Dendritic cell treated with granulocyte-macrophage colony-stimulating factor and Interleukin-4, amounts not matched to agents 40 ng/mL and 50 ng/mL, for 4 days (primary cell): ENCODE measurements around the gene TNFRSF14.

Experiments used
- H3K27ac Mint-ChIP-seq: one replicate; pipeline ENCODE4 v1.8.0; 2022; ENCODE audit warnings: mild to moderate bottlenecking, mixed read lengths
- H3K27me3 Mint-ChIP-seq: one replicate; pipeline ENCODE4 v1.8.0; 2022; ENCODE audit warnings: mild to moderate bottlenecking, mixed read lengths
- H3K36me3 Mint-ChIP-seq: one replicate; pipeline ENCODE4 v1.8.0; 2022; ENCODE audit warnings: low read depth, mixed read lengths
- H3K4me1 Mint-ChIP-seq: one replicate; pipeline ENCODE4 v1.8.0; 2022; ENCODE audit warnings: low read depth, mixed read lengths
- H3K4me3 Mint-ChIP-seq: one replicate; pipeline ENCODE4 v1.8.0; 2022; ENCODE audit warnings: mild to moderate bottlenecking, moderate library complexity, mixed read lengths
- H3K9me3 Mint-ChIP-seq: one replicate; pipeline ENCODE4 v1.8.0; 2022; ENCODE audit warnings: mixed read lengths
- intact Hi-C: fragments of 100-400 bp; cut with micrococcal nuclease; formaldehyde crosslinking; loops from one replicate; pipeline ENCODE4 v1.15.0; 2022

The TNFRSF14 gene

DNA sequence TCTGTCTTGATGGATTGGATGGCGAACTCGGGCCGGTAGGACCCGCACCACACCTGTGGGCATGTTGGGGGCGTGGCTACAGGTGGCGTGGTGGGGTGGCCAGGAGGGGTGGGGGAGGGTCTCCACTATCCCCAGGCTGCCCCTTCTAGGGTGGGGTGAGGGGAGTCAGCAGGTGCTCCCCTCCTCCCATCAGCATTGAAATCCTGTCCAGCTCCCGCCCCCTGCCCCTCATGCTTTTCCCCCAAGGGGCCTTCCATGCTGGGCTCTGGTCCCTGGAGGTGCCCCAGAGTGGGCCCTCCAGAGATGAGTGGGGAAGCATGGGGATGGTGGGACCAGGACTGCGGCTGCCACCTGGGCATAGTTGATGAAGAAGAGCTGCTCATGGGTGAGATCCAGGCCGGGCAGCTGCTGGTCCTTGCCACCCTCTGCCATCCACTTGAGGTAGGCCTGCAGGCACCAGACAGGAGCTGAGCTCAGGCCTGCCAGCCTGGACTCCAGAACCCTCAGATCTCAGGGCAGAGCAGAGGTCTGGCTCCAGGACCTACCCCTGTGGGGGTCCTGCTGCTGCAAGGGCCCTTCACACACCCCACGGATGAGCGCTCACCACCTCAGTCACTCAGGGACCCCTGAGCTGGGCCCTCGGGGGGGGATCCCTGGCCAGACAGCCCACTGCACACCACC, 35.5 kb downstream of the TNFRSF14 start:
- Mint-ChIP-seq H3K9me3 (no peaks in the 10 kb centered on the region), H3K27me3 (peaks cover 36% of the 10 kb centered on the region), H3K36me3 (peaks cover 31% of the 10 kb centered on the region), H3K27ac (no peak overlapping the region), H3K4me3 (no peak overlapping the region), H3K4me1 (peaks cover 19% of the 10 kb centered on the region)
- intact Hi-C loops, result no loop called here

DNA sequence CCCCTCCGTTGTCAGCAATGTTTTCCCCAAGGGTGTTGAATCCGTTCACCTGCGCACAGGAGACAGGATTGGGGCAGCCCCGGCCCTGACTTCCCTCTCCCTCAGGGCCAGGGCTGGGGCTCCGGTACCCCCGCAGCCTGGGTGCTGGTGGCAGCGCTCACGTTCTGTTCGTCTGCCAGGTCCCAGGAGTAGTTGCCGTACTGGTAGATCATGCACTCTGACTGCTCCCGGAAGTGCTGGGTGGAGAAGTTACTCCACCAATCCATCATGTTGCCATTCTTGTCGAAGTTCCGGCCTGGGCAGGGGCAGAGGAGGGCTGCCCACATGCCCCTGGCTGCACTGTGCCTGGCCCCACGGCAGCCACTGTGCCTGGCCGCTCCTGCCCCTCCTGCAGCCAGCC, 36.5 kb downstream of the TNFRSF14 start:
- no peak overlapping the region for H3K4me3 Mint-ChIP-seq

DNA sequence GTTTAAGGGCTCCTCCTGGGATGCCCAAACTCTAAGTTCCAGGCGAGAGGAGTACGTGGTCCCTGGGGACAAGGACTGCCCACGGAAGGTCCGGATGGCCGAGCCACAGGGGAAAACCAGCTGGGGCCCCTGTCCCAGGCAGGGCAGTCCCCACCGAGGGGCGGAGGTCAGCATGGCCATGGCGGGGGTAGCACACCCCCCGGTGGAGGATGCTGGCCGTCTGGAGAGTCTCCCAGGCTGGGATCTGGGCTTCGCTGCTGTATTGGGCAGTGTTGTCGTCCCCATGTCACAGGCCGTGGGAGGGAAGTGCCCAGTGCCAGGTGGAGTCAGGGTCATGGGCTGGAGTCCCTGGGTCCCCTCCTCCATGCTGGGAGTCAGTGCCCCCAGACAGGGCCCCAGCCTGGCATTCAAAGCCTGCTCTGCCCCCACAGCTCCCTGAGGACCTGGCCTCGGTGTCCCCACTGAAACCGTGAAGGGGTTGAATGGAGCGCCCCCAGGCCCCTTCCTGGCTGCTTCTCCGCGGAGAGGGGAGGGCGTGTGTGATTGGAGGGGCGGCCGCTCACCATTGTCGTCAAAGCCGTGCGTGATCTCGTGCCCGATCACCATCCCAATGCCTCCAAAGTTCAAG, 37.2 kb downstream of the TNFRSF14 start:
- intact Hi-C loops, result no loop called here

More for the DNA sequence above, 36.5 kb downstream of the TNFRSF14 start:
- H3K9me3 Mint-ChIP-seq, result no peaks in the 10 kb centered on the region
- intact Hi-C loops, result no loop called here
- H3K4me1 Mint-ChIP-seq, result peaks cover 13% of the 10 kb centered on the region
- peaks cover 34% of the 10 kb centered on the region for H3K27me3 Mint-ChIP-seq
- H3K36me3 Mint-ChIP-seq, result peaks cover 23% of the 10 kb centered on the region
- H3K27ac Mint-ChIP-seq, result peak overlapping the region; percentile 38

DNA sequence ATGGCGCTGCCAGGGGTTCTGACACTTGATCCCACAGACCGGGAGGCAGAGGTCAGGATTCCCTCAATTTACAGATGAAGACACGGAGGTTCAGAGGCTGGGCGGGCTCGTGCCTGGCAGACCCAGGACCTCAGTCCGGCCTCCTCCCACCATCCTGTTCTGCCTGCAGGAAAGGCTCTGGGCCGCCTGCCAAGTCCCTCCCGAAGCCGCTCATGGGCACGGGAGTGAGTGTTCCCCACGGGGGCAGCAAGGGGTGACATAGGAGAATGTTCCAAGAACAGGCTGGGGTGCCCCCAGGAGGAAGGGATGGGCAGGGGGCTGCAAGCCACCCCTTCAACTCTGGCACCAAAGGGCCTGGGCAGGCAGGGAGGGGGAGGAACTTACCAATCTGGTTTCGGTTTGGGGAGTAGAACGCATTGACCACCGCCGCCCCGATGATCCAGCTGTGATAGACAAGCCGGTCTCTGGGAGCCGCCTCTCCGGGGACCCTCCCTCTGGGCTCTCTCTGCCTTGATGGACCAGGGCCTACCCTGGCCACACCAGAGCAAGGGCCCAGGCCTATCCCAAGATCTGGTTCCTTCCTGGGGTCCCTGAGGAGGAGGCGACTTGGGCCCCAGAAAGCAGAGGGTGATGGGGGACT, 38.0 kb downstream of the TNFRSF14 start:
- H3K27ac Mint-ChIP-seq, result no peak overlapping the region
- peaks cover 13% of the 10 kb centered on the region for H3K36me3 Mint-ChIP-seq
- H3K4me3 Mint-ChIP-seq, result no peak overlapping the region
- H3K4me1 Mint-ChIP-seq, result peaks cover 11% of the 10 kb centered on the region
- intact Hi-C loops, result no loop called here
- H3K27me3 Mint-ChIP-seq, result peaks cover 38% of the 10 kb centered on the region
- no peaks in the 10 kb centered on the region for H3K9me3 Mint-ChIP-seq

More for the DNA sequence above, 37.2 kb downstream of the TNFRSF14 start:
- Mint-ChIP-seq H3K36me3 (peaks cover 21% of the 10 kb centered on the region), H3K27me3 (peaks cover 35% of the 10 kb centered on the region), H3K4me1 (peaks cover 6% of the 10 kb centered on the region), H3K9me3 (no peaks in the 10 kb centered on the region), H3K4me3 (no peak overlapping the region), H3K27ac (no peak overlapping the region)

DNA sequence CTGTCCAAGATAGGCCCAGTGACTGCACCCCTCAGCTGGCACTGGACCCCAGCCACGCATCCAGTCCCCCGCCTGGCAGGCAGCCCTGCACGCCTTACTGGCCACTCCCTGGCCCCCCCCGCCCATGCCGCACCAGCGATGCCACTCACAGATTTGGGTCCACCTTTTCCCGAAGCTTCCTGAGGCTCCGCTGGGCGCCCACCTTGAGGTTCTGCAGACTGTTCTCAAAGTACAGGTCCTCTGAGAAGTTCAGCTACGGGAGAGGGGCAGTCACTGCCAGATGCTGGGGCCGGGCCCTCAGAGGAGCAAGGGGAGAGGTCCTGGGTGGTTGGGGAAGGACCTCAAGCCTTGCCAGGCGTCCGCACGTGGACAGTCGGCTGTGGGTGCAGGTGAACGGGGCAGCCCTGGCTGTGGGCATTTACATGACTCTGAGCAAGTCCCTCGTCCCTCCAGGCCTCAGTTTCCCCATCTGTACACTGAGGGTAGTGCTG, 38.5 kb downstream of the TNFRSF14 start:
- H3K27me3 Mint-ChIP-seq, result peaks cover 36% of the 10 kb centered on the region

DNA sequence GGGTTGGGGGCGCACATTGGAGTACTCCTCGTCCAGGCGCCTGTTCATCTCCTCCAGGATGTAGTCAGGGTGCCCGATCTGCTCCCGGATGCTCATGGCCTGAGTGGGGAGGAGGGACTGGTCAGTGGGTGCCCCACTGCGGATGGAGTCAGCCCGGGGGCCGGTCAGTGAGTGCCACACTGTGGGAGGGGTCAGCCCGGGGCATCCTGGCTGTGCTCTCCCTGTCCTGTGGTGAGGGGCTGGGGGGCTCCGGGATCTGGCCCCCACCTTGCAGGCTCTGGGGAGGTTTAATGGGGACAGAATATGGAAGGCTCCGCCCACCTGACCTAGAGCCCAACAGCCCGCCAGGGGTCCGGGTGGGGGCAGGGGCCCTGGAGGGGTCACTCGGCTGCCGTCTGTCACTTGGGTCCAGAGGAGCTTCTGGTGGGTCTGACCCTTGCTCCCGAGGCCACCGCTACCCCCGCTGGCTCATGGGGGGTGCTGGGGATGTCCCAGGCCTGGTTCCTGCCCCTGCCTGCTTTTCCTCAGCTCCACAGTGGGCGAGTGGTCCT, 39.2 kb downstream of the TNFRSF14 start:
- Mint-ChIP-seq H3K4me1 (peaks cover 11% of the 10 kb centered on the region), H3K4me3 (no peak overlapping the region), H3K36me3 (peaks cover under 1% of the 10 kb centered on the region), H3K27ac (no peak overlapping the region), H3K27me3 (peaks cover 36% of the 10 kb centered on the region), H3K9me3 (no peaks in the 10 kb centered on the region)
- intact Hi-C loops, result no loop called here

More for the DNA sequence above, 38.5 kb downstream of the TNFRSF14 start:
- Mint-ChIP-seq H3K36me3 (peaks cover 7% of the 10 kb centered on the region), H3K9me3 (no peaks in the 10 kb centered on the region), H3K4me1 (peaks cover 11% of the 10 kb centered on the region), H3K27ac (no peak overlapping the region), H3K4me3 (no peak overlapping the region)
- intact Hi-C loops, result no loop called here

DNA sequence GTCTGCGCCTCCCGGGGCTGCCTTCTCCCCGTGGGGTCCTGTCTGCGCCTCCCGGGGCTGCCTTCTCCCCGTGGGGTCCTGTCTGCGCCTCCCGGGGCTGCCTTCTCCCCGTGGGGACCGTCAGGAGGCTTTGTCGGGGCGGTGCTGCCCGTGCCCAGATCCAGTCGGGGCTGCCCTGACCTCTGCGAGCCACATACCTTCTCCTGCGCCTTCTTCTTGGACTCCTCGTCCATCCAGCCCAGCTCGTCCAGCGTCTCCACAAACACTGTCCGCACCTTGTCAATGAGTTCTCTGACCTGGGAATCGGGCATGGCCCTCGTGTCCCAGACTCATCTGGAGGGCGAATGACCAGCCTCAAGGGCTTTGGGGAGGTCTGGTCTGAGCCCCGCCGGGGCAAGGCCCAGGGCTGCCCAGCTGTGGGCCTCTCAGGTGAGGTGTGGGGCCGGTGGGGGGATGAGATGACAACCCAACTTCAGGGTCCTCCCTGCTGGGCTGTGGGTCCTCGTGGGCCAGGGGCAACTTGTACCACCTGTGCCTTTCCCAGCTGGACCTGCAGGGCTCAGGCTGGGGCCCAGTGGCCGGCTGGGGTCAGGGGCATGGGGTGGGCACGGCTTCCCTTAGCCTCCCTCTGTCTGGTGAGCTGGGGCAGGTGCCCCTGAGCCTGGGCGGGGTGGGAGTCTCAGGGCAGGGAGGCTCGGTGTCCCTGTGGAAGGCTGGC, 39.8 kb downstream of the TNFRSF14 start:
- no peaks in the 10 kb centered on the region for H3K9me3 Mint-ChIP-seq
- intact Hi-C loops, result no loop called here

DNA sequence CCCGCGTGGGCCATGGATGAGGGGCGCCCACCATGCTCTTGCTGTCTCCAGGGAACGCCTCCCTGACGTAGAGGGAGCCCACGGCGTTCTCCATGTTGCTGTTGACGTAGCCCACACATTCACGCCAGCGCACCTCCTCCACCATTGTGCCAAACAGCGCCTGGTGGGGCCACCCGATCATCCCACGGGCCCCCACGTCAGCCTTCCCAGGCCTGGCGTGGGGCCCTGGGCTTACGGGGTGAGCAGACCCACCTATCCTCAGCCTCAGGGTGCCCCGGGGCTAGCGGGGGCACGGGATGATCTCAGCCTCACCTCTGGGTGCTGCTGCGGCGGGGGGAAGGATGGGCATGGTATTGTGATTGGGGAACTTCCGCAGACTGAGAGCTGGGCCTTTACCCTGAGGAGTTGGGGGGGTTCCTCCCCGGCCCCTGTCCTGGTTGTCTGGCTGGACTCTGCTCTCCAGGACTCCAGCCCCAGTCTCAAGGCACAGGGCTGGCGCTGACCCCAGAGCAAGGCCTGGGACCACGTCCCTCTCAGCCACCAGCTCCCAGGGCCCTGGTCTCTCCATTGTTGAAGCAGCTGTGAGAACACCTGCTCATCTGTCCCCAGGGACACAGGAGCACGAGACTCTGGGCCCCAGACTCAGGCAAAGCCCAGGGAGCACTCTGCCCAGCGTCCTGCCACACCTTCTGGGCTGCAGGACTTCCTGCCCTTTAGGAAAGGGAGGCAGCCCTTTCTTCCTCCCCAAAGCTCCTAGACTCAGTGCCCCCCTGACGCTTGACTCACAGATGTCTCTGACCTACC, 40.6 kb downstream of the TNFRSF14 start:
- Mint-ChIP-seq H3K27me3 (peaks cover 35% of the 10 kb centered on the region), H3K4me3 (no peak overlapping the region), H3K27ac (no peak overlapping the region), H3K4me1 (peaks cover 11% of the 10 kb centered on the region), H3K9me3 (no peaks in the 10 kb centered on the region), H3K36me3 (no peaks in the 10 kb centered on the region)
- intact Hi-C loops, result no loop called here

More for the DNA sequence above, 39.8 kb downstream of the TNFRSF14 start:
- no peaks in the 10 kb centered on the region for H3K36me3 Mint-ChIP-seq
- H3K27me3 Mint-ChIP-seq, result peaks cover 36% of the 10 kb centered on the region
- no peak overlapping the region for H3K4me3 Mint-ChIP-seq
- H3K4me1 Mint-ChIP-seq, result peaks cover 11% of the 10 kb centered on the region
- no peak overlapping the region for H3K27ac Mint-ChIP-seq

DNA sequence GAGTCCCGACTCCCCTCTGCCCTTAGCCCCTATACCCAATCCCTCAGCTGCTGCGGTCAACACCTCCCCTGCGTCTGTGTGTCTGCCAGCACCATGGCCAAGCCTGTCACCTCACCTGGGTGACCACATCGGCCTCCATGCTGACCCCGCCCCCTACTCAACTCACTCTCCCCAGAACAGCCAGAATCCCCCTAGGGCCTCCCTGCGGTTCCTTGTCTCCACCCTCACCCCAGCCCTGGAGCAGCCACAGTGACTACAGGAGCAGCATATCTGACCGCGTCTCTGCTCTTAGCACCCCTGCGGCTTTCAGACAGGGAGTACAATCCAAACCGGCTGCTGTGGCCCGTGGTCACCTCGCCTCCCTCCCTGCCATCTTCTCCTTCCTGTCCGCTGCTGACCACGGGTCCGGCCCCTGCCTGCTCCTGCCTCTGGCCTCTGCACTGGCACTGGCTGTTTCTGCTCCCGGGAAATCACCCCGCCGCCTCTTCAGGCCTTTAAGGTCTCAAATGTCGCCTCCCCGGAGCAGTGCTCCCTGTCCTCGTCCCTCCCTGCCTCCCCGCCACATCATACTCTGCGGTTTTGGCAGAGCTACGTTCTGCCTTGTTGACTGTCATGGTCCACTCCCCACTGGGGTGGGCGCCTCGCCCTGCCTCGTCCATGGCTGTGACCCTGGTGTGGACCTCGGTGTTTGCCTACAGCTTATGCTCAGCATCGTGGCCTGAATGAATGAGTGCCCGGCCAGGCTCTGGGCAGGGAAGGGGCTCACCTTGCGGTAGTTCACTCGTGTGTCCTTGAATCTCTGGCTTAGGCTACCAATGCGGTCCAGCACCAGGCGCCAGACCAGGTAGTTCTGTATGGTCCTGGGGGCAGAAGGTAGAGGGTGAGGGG, 41.5 kb downstream of the TNFRSF14 start:
- no peak overlapping the region for H3K27ac Mint-ChIP-seq
- peaks cover 11% of the 10 kb centered on the region for H3K4me1 Mint-ChIP-seq
- H3K4me3 Mint-ChIP-seq, result no peak overlapping the region
- no peaks in the 10 kb centered on the region for H3K9me3 Mint-ChIP-seq
- intact Hi-C loops, result no loop called here
- no peaks in the 10 kb centered on the region for H3K36me3 Mint-ChIP-seq
- H3K27me3 Mint-ChIP-seq, result peaks cover 38% of the 10 kb centered on the region

DNA sequence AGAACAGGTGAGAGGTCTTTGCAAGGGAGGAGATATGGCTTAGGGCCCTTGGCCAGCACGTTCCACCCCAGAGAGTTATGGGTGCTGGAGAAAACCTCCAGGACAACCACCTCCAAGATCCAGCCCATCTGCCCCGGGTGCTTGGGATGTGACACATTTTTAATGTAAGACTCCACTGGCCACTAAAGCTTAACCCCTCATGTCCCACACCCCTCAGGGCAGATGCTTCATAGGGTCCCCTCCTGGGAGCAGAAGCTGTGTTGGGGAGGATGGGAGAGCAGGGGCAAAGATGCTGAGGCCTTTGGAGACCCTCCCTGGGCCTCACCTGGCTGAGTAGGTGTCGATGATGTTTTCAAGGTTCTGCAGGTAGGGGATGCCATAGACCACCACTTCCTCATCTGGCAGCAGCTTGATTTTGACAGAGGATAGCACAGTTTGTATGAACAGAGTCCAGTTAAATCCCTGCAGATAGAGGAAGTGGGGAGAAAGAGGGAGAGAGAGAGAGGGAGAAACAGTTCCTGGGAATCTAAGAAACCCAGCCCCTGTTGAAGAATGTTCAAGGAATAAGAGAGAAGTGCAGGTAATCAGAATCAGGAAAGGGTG, 42.3 kb downstream of the TNFRSF14 start:
- intact Hi-C loops, result no loop called here
- H3K27ac Mint-ChIP-seq, result no peak overlapping the region
- H3K4me3 Mint-ChIP-seq, result no peak overlapping the region
- no peaks in the 10 kb centered on the region for H3K9me3 Mint-ChIP-seq
- no peaks in the 10 kb centered on the region for H3K36me3 Mint-ChIP-seq
- H3K4me1 Mint-ChIP-seq, result peaks cover 11% of the 10 kb centered on the region
- H3K27me3 Mint-ChIP-seq, result peaks cover 35% of the 10 kb centered on the region

DNA sequence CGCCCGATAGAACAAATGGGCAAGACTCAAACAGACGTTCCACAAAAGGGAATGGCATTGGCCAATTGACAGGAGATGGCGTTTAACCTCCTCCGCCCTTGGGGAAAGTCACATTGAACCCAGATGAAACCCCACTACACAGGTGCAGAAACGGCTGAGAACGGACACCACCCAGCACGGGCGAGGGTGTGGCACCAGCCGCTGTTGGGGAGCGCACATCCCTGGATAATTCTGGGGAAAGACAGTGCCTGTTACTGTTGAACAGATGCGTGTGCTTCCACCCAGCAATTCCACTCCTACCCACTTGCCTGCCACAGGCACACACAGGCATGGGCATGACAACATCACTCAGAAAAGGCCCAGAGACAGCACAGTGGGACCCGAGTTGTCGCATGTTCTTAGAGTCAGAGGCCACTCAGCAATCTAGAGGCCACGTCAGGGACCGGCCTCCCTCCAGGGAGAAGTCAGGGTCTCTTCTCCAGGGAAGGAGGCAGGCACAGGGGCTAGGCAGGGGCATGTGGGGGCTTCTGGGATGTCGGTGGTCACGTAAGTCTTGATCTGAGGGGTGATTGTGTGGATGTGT, 45.6 kb downstream of the TNFRSF14 start:
- H3K27ac Mint-ChIP-seq, result no peak overlapping the region
- H3K4me1 Mint-ChIP-seq, result peaks cover 5% of the 10 kb centered on the region
- H3K27me3 Mint-ChIP-seq, result peaks cover 22% of the 10 kb centered on the region
- intact Hi-C loops, result no loop called here
- H3K36me3 Mint-ChIP-seq, result no peaks in the 10 kb centered on the region
- H3K9me3 Mint-ChIP-seq, result no peaks in the 10 kb centered on the region
- no peak overlapping the region for H3K4me3 Mint-ChIP-seq
